Measurements from ENCODE around the gene RANBP2.

RANBP2 gene

GRCh38 chr2:108834620-108835019, 115.3 kb downstream of the RANBP2 start:
- Mint-ChIP-seq H3K9me3 (peaks cover 28% of the 10 kb centered on the region), H3K36me3 (ENCODE audit: low read depth) (peaks cover 22% of the 10 kb centered on the region), H3K4me1 (ENCODE audit: low read depth) (peaks cover 13% of the 10 kb centered on the region), H3K27ac (peak overlapping the region; percentile 42), H3K27me3 (ENCODE audit: low read depth) (no peaks in the 10 kb centered on the region), H3K4me3 (no peak overlapping the region)
- DNase-seq (ENCODE audit: low spot score): no peak

GRCh38 chr2:108835040-108835439, 115.8 kb downstream of the RANBP2 start:
- Mint-ChIP-seq H3K36me3 (ENCODE audit: low read depth) (peaks cover 24% of the 10 kb centered on the region), H3K4me3 (no peak overlapping the region), H3K27me3 (ENCODE audit: low read depth) (no peaks in the 10 kb centered on the region), H3K4me1 (ENCODE audit: low read depth) (peaks cover 13% of the 10 kb centered on the region), H3K27ac (no peak overlapping the region), H3K9me3 (peaks cover 32% of the 10 kb centered on the region)
- no peak for DNase-seq (ENCODE audit: low spot score)

Measured in T-helper 2 cell treated with Interferon-gamma antibody and Interleukin-4, amounts not matched to agents 5 μg/mL and 100 μg/mL, for 36 hours (primary cell).